Activated CD4-positive, CD25-positive, alpha-beta regulatory T cell treated with anti-CD3 and anti-CD28 coated beads, Interleukin-2, amount 50 U/mL, for 24 hours (primary cell): Measurements from ENCODE around the gene SHCBP1.
"Not testable (repeated sequence)": the region's sequence is repeated elsewhere in the genome, so short reads cannot be mapped to it uniquely, and the experiment has no call there.

Experiments used
- ATAC-seq, 2 donors: fragments of 150-1000 bp; cut with Tn5 transposase; one replicate each; pipeline ENCODE4 v1.10.0; 2021; ENCODE audit warnings: mild to moderate bottlenecking in 1 of 2, moderate library complexity in 1 of 2

SHCBP1 gene

GRCh38 chr16:46613352-46613751, 7.8 kb downstream of the SHCBP1 start:
- ATAC-seq: no peak

- peak in 1 of 2 donors; percentile 30 for ATAC-seq
Observed at GRCh38 chr16:46612121-46612520, 9.1 kb downstream of the SHCBP1 start.

- ATAC-seq: no peak
Observed at GRCh38 chr16:46607529-46607928, 13.7 kb downstream of the SHCBP1 start.

GRCh38 chr16:46606231-46606630, 14.9 kb downstream of the SHCBP1 start:
- ATAC-seq: no peak

GRCh38 chr16:46591257-46591656, 29.9 kb downstream of the SHCBP1 start:
- ATAC-seq: no peak

- no peak for ATAC-seq
Observed at GRCh38 chr16:46586011-46586577, 35.1 kb downstream of the SHCBP1 start.

GRCh38 chr16:46583036-46583435, 38.1 kb downstream of the SHCBP1 start:
- ATAC-seq: peak; percentile 17 to 24

- ATAC-seq: no peak
Observed at GRCh38 chr16:46582313-46582712, 38.9 kb downstream of the SHCBP1 start.

- ATAC-seq: no peak
Observed at GRCh38 chr16:46577988-46578579, 43.1 kb downstream of the SHCBP1 start.

GRCh38 chr16:46573834-46574159, 47.4 kb downstream of the SHCBP1 start:
- ATAC-seq: no peak

- no peak for ATAC-seq
Observed at GRCh38 chr16:46573008-46573833, 48.0 kb downstream of the SHCBP1 start.

- no peak for ATAC-seq
Observed at GRCh38 chr16:46569231-46569735, 51.9 kb downstream of the SHCBP1 start.

- no peak for ATAC-seq
Observed at GRCh38 chr16:46568472-46569230, 52.5 kb downstream of the SHCBP1 start.

GRCh38 chr16:46562979-46563378, 58.2 kb downstream of the SHCBP1 start:
- ATAC-seq: no peak

- no peak for ATAC-seq
Observed at GRCh38 chr16:46558018-46558417, 63.2 kb downstream of the SHCBP1 start.

GRCh38 chr16:46555951-46556350, 65.2 kb downstream of the SHCBP1 start:
- no peak for ATAC-seq

- not testable (repeated sequence) for ATAC-seq
Observed at GRCh38 chr16:46554435-46554834, 66.7 kb downstream of the SHCBP1 start.

GRCh38 chr16:46549477-46549876, 71.7 kb downstream of the SHCBP1 start:
- ATAC-seq: no peak
